Epithelial cell of proximal tubule (primary cell): ENCODE data around the gene EDDM13. TPM values are rescaled to one million over a fixed set of nuclear protein-coding genes. Genes with fewer than 3 reads are reported as not detected.
"Not testable (repeated sequence)": the region's sequence is repeated elsewhere in the genome, so short reads cannot be mapped to it uniquely, and the experiment has no call there.

Experiments
- DNase-seq: peaks from one replicate; pipeline ENCODE4 v3.0.0-alpha.2; 2011; ENCODE audit warnings: low read depth
- H3K4me3 ChIP-seq: 2 replicates; pipeline ENCODE4 v1.5.1; 2011; ENCODE audit warnings: low read depth, mild to moderate bottlenecking, low read length
- CTCF ChIP-seq: conservative IDR thresholded peaks from 2 replicates; pipeline ENCODE4 v1.5.1; 2012; ENCODE audit warnings: low read depth, mild to moderate bottlenecking, low read length
- total RNA-seq: library from RNA; depleted of rRNA; stranded (reverse); fragments of >200 nt; gene quantifications from 2 replicates; pipeline ENCODE4 v1.2.3, GENCODE V29; 2015

Gene EDDM13
- total RNA-seq, 1 donor from 2014 or later, result not detected

GRCh38 chr19:56306016-56306415 is 33.5 kb downstream of the EDDM13 start:
- DNase-seq, result no peak
- no peak overlapping the region for H3K4me3 ChIP-seq
- no peak for TF ChIP-seq CTCF

GRCh38 chr19:56307062-56307461 is 34.5 kb downstream of the EDDM13 start:
- not testable (repeated sequence) for H3K4me3 ChIP-seq, DNase-seq

- H3K4me3 ChIP-seq, result no peak overlapping the region
- no peak for DNase-seq
- TF ChIP-seq CTCF, result no peak
Measured at GRCh38 chr19:56308792-56309191, 36.2 kb downstream of the EDDM13 start.

- TF ChIP-seq CTCF, result peak; percentile 89
- H3K4me3 ChIP-seq, result no peak overlapping the region
- DNase-seq, result no peak
Measured at GRCh38 chr19:56309511-56310185, 37.1 kb downstream of the EDDM13 start.

- no peak for DNase-seq
- TF ChIP-seq CTCF, result no peak
Measured at GRCh38 chr19:56310462-56310861, 37.9 kb downstream of the EDDM13 start.

GRCh38 chr19:56312342-56312741 is 39.8 kb downstream of the EDDM13 start:
- no peak for TF ChIP-seq CTCF
- DNase-seq, result no peak
- H3K4me3 ChIP-seq, result no peak overlapping the region

More at GRCh38 chr19:56310462-56310861, 37.9 kb downstream of the EDDM13 start:
- no peak overlapping the region for H3K4me3 ChIP-seq

- peak overlapping the region; percentile 69 for H3K4me3 ChIP-seq
- no peak for DNase-seq
- TF ChIP-seq CTCF, result no peak
Measured at GRCh38 chr19:56312787-56313657, 40.5 kb downstream of the EDDM13 start.
